Peyer's patch (tissue), 4 donors: Measurements from ENCODE around the gene SOX18. TPM values are rescaled to one million over a fixed set of nuclear protein-coding genes. Genes with fewer than 3 reads are reported as not detected.

Experiments used
- DNase-seq, 3 donors: peaks; one replicate each; pipeline ENCODE4 v3.0.0-alpha.2; 2017 to 2019
- H3K27ac ChIP-seq, 4 donors: fragments of 200-600 bp; sonication (generic); one replicate each; pipeline ENCODE4 v1.5.1; 2016 to 2019
- H3K27me3 ChIP-seq, 2 donors: fragments of 200-600 bp; sonication (generic); one replicate each; pipeline ENCODE4 v1.5.1; 2019
- H3K36me3 ChIP-seq, 3 donors: fragments of 200-600 bp; sonication (generic); one replicate each; pipeline ENCODE4 v1.5.1; 2016 to 2019
- H3K4me1 ChIP-seq, 4 donors: fragments of 200-600 bp; sonication (generic); one replicate each; pipeline ENCODE4 v1.5.1; 2016 to 2019
- H3K4me3 ChIP-seq, 4 donors: fragments of 200-600 bp; sonication (generic); 1 replicate in 3 of 4; 2 replicates in 1 of 4; pipeline ENCODE4 v1.5.1; 2016 to 2019; ENCODE audit warnings: mild to moderate bottlenecking in 1 of 4
- H3K9me3 ChIP-seq, 4 donors: fragments of 200-600 bp; sonication (generic); one replicate each; pipeline ENCODE4 v1.5.1; 2016 to 2019; ENCODE audit warnings: mild to moderate bottlenecking in 1 of 4
- CTCF ChIP-seq, 6 experiments: fragments of 450-650 bp in 4 of 6; fragments of 200-600 bp in 2 of 6; sonication (generic) in 1 of 6; IDR thresholded peaks; one replicate each; pipeline ENCODE4 v1.5.1; 2017 to 2019; ENCODE audit warnings: antibody characterized with exemption in 6 of 6, mild to moderate bottlenecking in 3 of 6, moderate library complexity in 1 of 6
- POLR2A ChIP-seq, 2 donors: fragments of 450-650 bp; IDR thresholded peaks; one replicate each; pipeline ENCODE4 v1.5.1; 2017; ENCODE audit warnings: antibody characterized with exemption in 2 of 2, mild to moderate bottlenecking in 2 of 2, moderate library complexity in 2 of 2
- total RNA-seq, 4 donors: library from RNA; depleted of rRNA; stranded (reverse); fragments of >200 nt; gene quantifications; one replicate each; pipeline ENCODE4 v1.1.0, GENCODE V29; 2016

SOX18 gene
- total RNA-seq, 4 donors from 2014 or later, result 2.8 to 6.6 (median 3.4) TPM; not detected in 1

DNA sequence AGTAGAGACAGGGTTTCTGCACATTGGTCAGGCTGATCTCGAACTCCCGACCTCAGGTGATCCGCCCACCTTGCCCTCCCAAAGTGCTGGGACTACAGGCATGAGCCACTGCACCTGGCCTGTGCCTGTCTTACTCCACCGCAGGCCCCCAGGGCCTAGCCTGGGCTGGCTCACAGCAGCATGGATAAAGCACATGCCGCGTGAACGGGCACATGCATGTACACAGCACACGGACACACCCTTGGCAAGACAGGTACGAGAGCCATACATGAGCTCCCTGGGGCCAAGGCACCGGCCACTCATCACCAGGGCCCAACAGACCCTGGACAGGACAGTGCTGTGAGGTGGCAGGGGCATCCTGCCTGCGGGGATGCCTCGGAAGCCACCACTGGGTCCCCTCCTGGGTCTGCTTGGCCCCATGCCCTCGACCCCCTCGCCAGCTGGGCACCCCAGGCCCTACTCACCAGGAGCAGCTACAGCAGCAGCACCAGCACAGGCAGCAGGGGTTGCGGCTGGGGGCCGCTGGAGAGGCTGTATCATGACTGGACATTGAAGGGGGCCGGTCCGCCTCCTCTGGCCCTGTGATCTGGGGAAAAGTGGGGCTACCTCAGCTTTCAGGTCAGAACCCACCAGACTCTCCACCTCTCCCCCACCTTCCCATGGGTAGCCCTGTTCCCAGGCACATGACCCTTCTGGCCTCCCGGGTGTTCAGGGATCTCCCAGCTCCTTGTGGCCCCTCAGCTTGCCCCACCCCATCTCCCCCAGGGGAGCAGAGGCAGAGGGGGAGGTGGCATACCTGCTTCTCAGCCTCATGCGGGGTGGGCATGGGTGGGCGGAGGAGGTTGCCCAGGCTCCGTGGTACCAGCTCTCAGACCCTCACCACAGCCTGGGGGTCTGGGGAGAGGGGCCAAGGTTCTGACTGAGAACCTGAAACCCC is 26.9 kb upstream of the SOX18 start:
- TF ChIP-seq POLR2A (IDR thresholded peaks at IDR 0.05) (no peak), CTCF (IDR thresholded peaks at IDR 0.05) (no peak)
- DNase-seq, result no peak
- Histone ChIP-seq H3K27me3 (no peaks in the 10 kb centered on the region), H3K27ac (peak overlapping the region; percentile 73 to 95 (median 82)), H3K4me3 (peak overlapping the region; percentile 17 to 81 (median 50)), H3K4me1 (peaks cover 0 to 40% (median 8%) of the 10 kb centered on the region in 4 donors), H3K36me3 (peaks cover 0 to 25% (median 0%) of the 10 kb centered on the region in 3 donors), H3K9me3 (no peaks in the 10 kb centered on the region)

DNA sequence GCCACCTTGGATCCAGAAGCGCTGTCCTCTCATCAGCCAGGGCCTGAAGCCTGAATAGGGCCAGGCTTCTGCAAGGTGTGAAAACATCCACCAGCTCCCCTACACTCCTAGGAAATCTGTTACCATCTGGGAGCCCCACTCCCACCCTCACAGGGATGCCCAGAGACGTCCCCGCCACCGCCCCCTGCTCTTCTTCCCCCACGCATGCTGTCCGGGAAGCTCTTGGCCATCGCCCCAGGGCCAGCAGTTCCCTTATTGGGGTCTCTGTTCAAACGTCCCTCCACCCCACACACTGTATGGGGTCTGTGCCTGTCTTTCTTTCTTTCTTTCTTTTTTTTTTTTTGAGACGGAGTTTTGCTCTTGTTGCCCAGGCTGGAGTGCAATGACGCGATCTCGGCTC is 26.1 kb upstream of the SOX18 start:
- TF ChIP-seq POLR2A (IDR thresholded peaks at IDR 0.05), result no peak
- H3K36me3 ChIP-seq, result peaks cover 0 to 25% (median 0%) of the 10 kb centered on the region in 3 donors
- no peak for DNase-seq
- H3K27me3 ChIP-seq, result no peaks in the 10 kb centered on the region
- H3K4me3 ChIP-seq, result no peak overlapping the region
- H3K27ac ChIP-seq, result no peak overlapping the region
- no peaks in the 10 kb centered on the region for H3K9me3 ChIP-seq
- peaks cover 0 to 41% (median 8%) of the 10 kb centered on the region in 4 donors for H3K4me1 ChIP-seq

DNA sequence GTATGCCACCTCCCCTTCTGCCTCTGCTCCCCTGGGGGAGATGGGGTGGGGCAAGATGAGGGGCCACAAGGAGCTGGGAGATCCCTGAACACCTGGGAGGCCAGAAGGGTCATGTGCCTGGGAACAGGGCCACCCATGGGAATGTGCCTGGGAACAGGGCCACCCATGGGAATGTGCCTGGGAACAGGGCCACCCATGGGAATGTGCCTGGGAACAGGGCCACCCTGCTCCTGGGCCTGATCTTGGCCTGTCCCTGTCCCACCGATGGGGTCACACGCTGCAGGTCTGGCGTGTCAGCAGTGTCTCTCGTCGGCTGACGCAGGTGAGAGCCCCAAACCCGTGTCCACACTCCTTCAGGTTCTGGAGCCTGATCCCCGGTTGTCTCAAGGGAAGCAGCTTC is 25.5 kb upstream of the SOX18 start:
- TF ChIP-seq POLR2A (IDR thresholded peaks at IDR 0.05) (no peak), CTCF (IDR thresholded peaks at IDR 0.05) (no peak)
- Histone ChIP-seq H3K27me3 (no peaks in the 10 kb centered on the region), H3K36me3 (peaks cover 0 to 25% (median 0%) of the 10 kb centered on the region in 3 donors), H3K4me1 (peaks cover 0 to 45% (median 8%) of the 10 kb centered on the region in 4 donors), H3K4me3 (no peak overlapping the region), H3K27ac (peak overlapping the region in 1 of 4 donors; percentile 8), H3K9me3 (no peaks in the 10 kb centered on the region)
- DNase-seq, result no peak

- H3K4me1 ChIP-seq, result peaks cover 0 to 46% (median 7%) of the 10 kb centered on the region in 4 donors
- H3K4me3 ChIP-seq, result no peak overlapping the region
- no peaks in the 10 kb centered on the region for H3K9me3 ChIP-seq
- peaks cover 0 to 25% (median 0%) of the 10 kb centered on the region in 3 donors for H3K36me3 ChIP-seq
- TF ChIP-seq POLR2A (IDR thresholded peaks at IDR 0.05) (no peak), CTCF (IDR thresholded peaks at IDR 0.05) (no peak)
- H3K27me3 ChIP-seq, result no peaks in the 10 kb centered on the region
- DNase-seq, result no peak
- H3K27ac ChIP-seq, result peak overlapping the region in 1 of 4 donors; percentile 8
Observed at GRCh38 chr20:64074184-64074789, 24.8 kb upstream of the SOX18 start.

DNA sequence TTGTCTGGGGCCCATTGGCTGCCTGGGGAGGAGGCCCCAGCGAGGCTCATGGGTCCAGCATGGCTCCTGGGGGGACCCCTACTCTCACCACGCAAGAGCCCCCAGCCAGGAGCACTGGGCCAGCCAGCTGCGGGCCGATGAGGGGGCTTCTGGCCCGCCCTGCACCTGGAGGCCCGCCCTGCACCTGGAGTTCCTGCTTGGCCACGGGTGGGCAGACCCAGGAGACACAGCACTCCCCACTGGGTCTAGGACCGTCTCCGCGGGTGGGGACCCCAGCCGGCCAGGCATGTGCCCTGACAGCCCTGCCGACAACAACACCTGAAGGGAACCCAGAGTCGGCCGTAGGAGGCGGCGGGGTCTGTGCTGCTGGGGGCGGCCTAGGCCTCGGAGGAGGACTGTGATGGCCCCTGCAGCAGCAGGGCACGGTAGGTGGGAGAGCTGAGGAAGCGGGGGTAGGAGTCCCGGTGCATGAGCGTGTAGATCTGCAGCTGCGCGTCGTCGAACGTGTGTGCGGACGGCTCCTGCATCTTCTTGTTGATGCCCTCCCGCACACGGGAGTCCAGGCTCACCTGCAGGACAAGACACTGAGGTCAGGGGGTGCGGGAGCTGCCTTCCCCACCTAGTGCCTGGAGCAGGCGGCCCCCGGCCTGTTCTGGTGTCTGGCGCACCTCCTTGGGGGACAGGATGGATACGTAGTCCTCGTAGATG is 24.2 kb upstream of the SOX18 start:
- H3K36me3 ChIP-seq, result peaks cover 0 to 25% (median 0%) of the 10 kb centered on the region in 3 donors
- peaks cover 0 to 46% (median 4%) of the 10 kb centered on the region in 4 donors for H3K4me1 ChIP-seq
- DNase-seq, result no peak
- peak overlapping the region in 1 of 4 donors; percentile 25 for H3K27ac ChIP-seq
- H3K27me3 ChIP-seq, result no peaks in the 10 kb centered on the region
- no peak for TF ChIP-seq POLR2A (IDR thresholded peaks at IDR 0.05)
- TF ChIP-seq CTCF (IDR thresholded peaks at IDR 0.05), result no peak
- no peak overlapping the region for H3K4me3 ChIP-seq
- no peaks in the 10 kb centered on the region for H3K9me3 ChIP-seq
